Adrenal gland (tissue), 12 donors: ENCODE measurements around the gene BRD2. TPM values are rescaled to one million over a fixed set of nuclear protein-coding genes. Genes with fewer than 3 reads are reported as not detected.
A peak's percentile ranks its signal among the peaks of the same experiment; 100 is the strongest.

Source experiments
- DNase-seq, 7 donors: peaks; one replicate each; pipeline ENCODE4 v3.0.0-alpha.2; 2019 to 2020
- H3K27ac ChIP-seq, 5 donors: fragments of 200-600 bp; sonication (generic) in 4 of 5; 1 replicate in 3 of 5; 2 replicates in 2 of 5; pipeline versions ENCODE4 v1.5.1 to v1.8.0; 2016 to 2020; ENCODE audit warnings: mild to moderate bottlenecking in 1 of 5
- H3K27me3 ChIP-seq: fragments of 200-600 bp; 2 replicates; pipeline ENCODE4 v1.8.0; 2021
- H3K36me3 ChIP-seq, 2 donors: fragments of 200-600 bp; replicated peaks in 1 of 2; 1 replicate in 1 of 2; 2 replicates in 1 of 2; pipeline versions ENCODE4 v1.5.1 to v1.8.0; 2018 to 2022
- H3K4me1 ChIP-seq, 2 donors: fragments of 200-600 bp; replicated peaks in 1 of 2; 1 replicate in 1 of 2; 2 replicates in 1 of 2; pipeline versions ENCODE4 v1.5.1 to v1.8.0; 2018 to 2021
- H3K4me3 ChIP-seq, 4 donors: fragments of 200-600 bp; sonication (generic) in 3 of 4; one replicate each; pipeline ENCODE4 v1.5.1; 2016 to 2018
- H3K9me3 ChIP-seq, 3 donors: fragments of 200-600 bp; sonication (generic) in 1 of 3; replicated peaks in 1 of 3; 1 replicate in 2 of 3; 2 replicates in 1 of 3; pipeline versions ENCODE4 v1.5.1 to v1.8.0; 2016 to 2021
- POLR2A ChIP-seq, 2 donors: fragments of 450-650 bp; IDR thresholded peaks; one replicate each; pipeline ENCODE4 v1.6.1; 2017; ENCODE audit warnings: antibody characterized with exemption in 2 of 2, mild to moderate bottlenecking in 2 of 2, moderate library complexity in 1 of 2
- WGBS, 4 donors: extraction: QIAGEN DNeasy Blood & Tissue Kit in 2 of 4; methylation state at CpG; one replicate each; pipeline versions ENCODE4 v1.1.5 to v1.1.7; 2013 to 2017; 5-methylcytosine and 5-hydroxymethylcytosine counted together
- intact Hi-C, 2 donors: fragments of 100-400 bp; cut with DNase I; formaldehyde crosslinking; loops; one replicate each; pipeline versions ENCODE4 v1.14.1 to v1.15.0; 2022 to 2023
- polyA plus RNA-seq, 3 donors: library from polyadenylated mRNA; stranded (reverse); fragments of 200-250 nt in 2 of 3; fragments of 350-450 nt in 1 of 3; fragmentation: Illumina TruSeq in 1 of 3; extraction: RNeasy Lipid Tissue Mini Kit (QIAGEN cat#74804) in 1 of 3; gene quantifications; one replicate each; pipeline ENCODE4 v1.2.3, GENCODE V29; 2013 to 2014
- total RNA-seq, 9 donors: library from RNA; depleted of rRNA in 4 of 9; stranded (reverse); fragments of >200 nt in 4 of 9; fragments of 120-200 nt in 1 of 9; fragmentation: NEBNext Ultra II Directional in 1 of 9; extraction: Animal tissue kit (Norgen Biotek cat#: 25700) in 1 of 9; gene quantifications; one replicate each; pipeline versions ENCODE4 v1.1.0 to v1.2.4, GENCODE V29; 2013 to 2023
- TF ChIP-seq, protein P1 (sequence below), 6 experiments: fragments of 450-650 bp in 4 of 6; fragments of 200-600 bp in 2 of 6; sonication (generic) in 1 of 6; IDR thresholded peaks; 1 replicate in 5 of 6; 2 replicates in 1 of 6; pipeline versions ENCODE4 v1.5.1 to v1.8.0; 2016 to 2021; ENCODE audit warnings: antibody characterized with exemption in 6 of 6, mild to moderate bottlenecking in 2 of 6, moderate library complexity in 1 of 6
- donor health status: healthy with polysubstance abuse.
- donor health status: Bipolar disorder and iron deficiency.
- donor health status: DM: yes; HTN: yes; CAD: no.
- donor health status: DM: no; HTN: no; CAD: no.
- donor health status: DM: no; HTN: no; CAD: no.
- donor health status: DM: yes; HTN: yes; CAD: no.

The BRD2 gene
- total and polyA plus RNA-seq, 12 donors = 127 to 288 (median 152) TPM

GRCh38 chr6:33013608-33014007 lies 45.2 kb downstream of the BRD2 start:
- TF ChIP-seq POLR2A (IDR thresholded peaks at IDR 0.05) = no peak
- TF ChIP-seq, protein P1, sequence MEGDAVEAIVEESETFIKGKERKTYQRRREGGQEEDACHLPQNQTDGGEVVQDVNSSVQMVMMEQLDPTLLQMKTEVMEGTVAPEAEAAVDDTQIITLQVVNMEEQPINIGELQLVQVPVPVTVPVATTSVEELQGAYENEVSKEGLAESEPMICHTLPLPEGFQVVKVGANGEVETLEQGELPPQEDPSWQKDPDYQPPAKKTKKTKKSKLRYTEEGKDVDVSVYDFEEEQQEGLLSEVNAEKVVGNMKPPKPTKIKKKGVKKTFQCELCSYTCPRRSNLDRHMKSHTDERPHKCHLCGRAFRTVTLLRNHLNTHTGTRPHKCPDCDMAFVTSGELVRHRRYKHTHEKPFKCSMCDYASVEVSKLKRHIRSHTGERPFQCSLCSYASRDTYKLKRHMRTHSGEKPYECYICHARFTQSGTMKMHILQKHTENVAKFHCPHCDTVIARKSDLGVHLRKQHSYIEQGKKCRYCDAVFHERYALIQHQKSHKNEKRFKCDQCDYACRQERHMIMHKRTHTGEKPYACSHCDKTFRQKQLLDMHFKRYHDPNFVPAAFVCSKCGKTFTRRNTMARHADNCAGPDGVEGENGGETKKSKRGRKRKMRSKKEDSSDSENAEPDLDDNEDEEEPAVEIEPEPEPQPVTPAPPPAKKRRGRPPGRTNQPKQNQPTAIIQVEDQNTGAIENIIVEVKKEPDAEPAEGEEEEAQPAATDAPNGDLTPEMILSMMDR (IDR thresholded peaks at IDR 0.05) = no peak
- WGBS, 4 donors = 42 to 53% (median 52%) methylated on average over 4 of the region's 4 CpGs
- DNase-seq = no peak
- Histone ChIP-seq H3K27ac (no peak overlapping the region), H3K4me1 (peaks cover 7 to 9% of the 10 kb centered on the region in 2 donors), H3K4me3 (no peak overlapping the region), H3K9me3 (no peaks in the 10 kb centered on the region), H3K36me3 (no peaks in the 10 kb centered on the region), H3K27me3 (peaks cover 10% of the 10 kb centered on the region)
- intact Hi-C loops = loop anchor here in 1 of 2 donors (5.0 to 10.0 kb wide), 3 partner anchors 69 to 231 kb away; no protein-coding TSS in a partner anchor

GRCh38 chr6:33014841-33015634 lies 46.6 kb downstream of the BRD2 start:
- TF ChIP-seq POLR2A (IDR thresholded peaks at IDR 0.05) = no peak
- TF ChIP-seq, protein P1 (IDR thresholded peaks at IDR 0.05) = peak; percentile 75 to 88 (median 83)
- H3K27me3 ChIP-seq = peaks cover 10% of the 10 kb centered on the region
- intact Hi-C loops = loop anchor here (5.0 to 10.0 kb wide), 3 partner anchors 67 to 230 kb away; no protein-coding TSS in a partner anchor
- 15 to 20% (median 16%) methylated on average over 6 of the region's 6 CpGs for WGBS, 4 donors
- peak; percentile 38 to 74 (median 64) for DNase-seq
- H3K27ac ChIP-seq = peak overlapping the region in 1 of 5 donors; percentile 59
- peaks cover 12 to 15% of the 10 kb centered on the region in 2 donors for H3K4me1 ChIP-seq
- H3K4me3 ChIP-seq = no peak overlapping the region
- no peaks in the 10 kb centered on the region for H3K36me3 ChIP-seq
- no peaks in the 10 kb centered on the region for H3K9me3 ChIP-seq

DNA sequence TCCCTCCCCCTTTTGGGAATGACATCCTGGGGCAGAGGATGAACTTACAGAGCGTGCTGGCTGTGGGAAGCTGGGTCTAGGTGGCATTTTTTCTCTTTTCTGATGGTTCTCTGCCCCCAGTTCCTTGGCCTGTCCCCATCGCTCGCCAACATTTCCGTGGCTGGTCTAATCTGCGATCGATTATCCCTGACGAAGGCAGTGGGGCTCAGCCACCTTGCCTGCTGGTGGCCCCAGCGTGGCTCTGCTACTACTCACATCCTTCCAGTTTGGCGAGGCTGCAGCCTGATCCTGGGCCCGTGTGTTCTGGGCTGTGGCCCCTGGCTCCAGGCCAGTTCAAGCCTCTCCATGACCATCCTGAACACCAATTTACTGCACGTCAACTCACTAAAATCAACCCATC lies 47.4 kb downstream of the BRD2 start:
- H3K27ac ChIP-seq = no peak overlapping the region
- 75 to 79% (median 77%) methylated on average over 11 of the region's 11 CpGs for WGBS, 4 donors

DNA sequence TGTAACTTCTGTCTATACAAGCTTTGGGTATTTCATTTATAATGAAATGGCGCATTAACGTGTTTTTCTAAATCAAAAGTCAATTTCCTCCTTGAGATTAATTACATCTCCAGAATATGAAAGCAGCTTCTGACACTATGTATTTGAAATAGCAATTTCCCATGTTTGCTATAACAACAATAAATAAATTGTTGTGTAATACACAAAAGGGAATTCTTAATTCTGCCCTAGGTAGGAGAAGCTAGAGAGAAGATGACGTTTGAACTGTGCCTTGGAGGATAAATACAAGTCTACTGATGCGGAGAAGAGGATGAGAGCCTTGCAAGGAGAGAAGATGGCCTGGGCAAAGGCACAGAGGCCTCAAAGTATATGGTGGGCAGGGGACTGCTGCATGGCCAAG lies 48.6 kb downstream of the BRD2 start:
- intact Hi-C loops = loop anchor here (5.0 to 10.0 kb wide), 3 partner anchors 65 to 228 kb away; no protein-coding TSS in a partner anchor
- 66 to 70% (median 68%) methylated on average over 4 of the region's 4 CpGs for WGBS, 4 donors
- no peak overlapping the region for H3K4me3 ChIP-seq

More for the DNA sequence above, 47.4 kb downstream of the BRD2 start:
- TF ChIP-seq, protein P1 (IDR thresholded peaks at IDR 0.05) = no peak
- no peak for TF ChIP-seq POLR2A (IDR thresholded peaks at IDR 0.05)
- Histone ChIP-seq H3K9me3 (no peaks in the 10 kb centered on the region), H3K36me3 (no peaks in the 10 kb centered on the region), H3K27me3 (peaks cover 10% of the 10 kb centered on the region), H3K4me1 (peaks cover 12 to 15% of the 10 kb centered on the region in 2 donors), H3K4me3 (no peak overlapping the region)
- no peak for DNase-seq
- intact Hi-C loops = loop anchor here (5.0 to 10.0 kb wide), 3 partner anchors 67 to 229 kb away; no protein-coding TSS in a partner anchor

More for the DNA sequence above, 48.6 kb downstream of the BRD2 start:
- H3K27me3 ChIP-seq = peaks cover 10% of the 10 kb centered on the region
- H3K36me3 ChIP-seq = no peaks in the 10 kb centered on the region
- peaks cover 12 to 15% of the 10 kb centered on the region in 2 donors for H3K4me1 ChIP-seq
- H3K9me3 ChIP-seq = no peaks in the 10 kb centered on the region
- H3K27ac ChIP-seq = peak overlapping the region in 1 of 5 donors; percentile 69
- DNase-seq = no peak
- TF ChIP-seq POLR2A (IDR thresholded peaks at IDR 0.05) = no peak
- TF ChIP-seq, protein P1 (IDR thresholded peaks at IDR 0.05) = no peak
